Neutrophil (primary cell): ENCODE measurements around the gene HIPK2.
A peak's percentile ranks its signal among the peaks of the same experiment; 100 is the strongest.

Source experiments
- H3K27ac ChIP-seq: fragments of 200-600 bp; sonication (generic); 2 replicates; pipeline ENCODE4 v1.5.1; 2016; ENCODE audit warnings: mild to moderate bottlenecking, moderate library complexity
- H3K27me3 ChIP-seq: fragments of 200-600 bp; sonication (generic); 2 replicates; pipeline ENCODE4 v1.6.0; 2016; ENCODE audit warnings: mild to moderate bottlenecking
- H3K36me3 ChIP-seq: fragments of 200-600 bp; sonication (generic); 2 replicates; pipeline ENCODE4 v1.5.1; 2017
- H3K4me1 ChIP-seq, 2 experiments: fragments of 200-600 bp in 1 of 2; sonication (generic) in 1 of 2; 1 replicate in 1 of 2; 2 replicates in 1 of 2; pipeline versions ENCODE4 v1.5.1 to v1.6.1; 2013 to 2016; ENCODE audit warnings: low read depth in 1 of 2, low read length in 1 of 2, mild to moderate bottlenecking in 1 of 2, moderate library complexity in 1 of 2; ENCODE audit not compliant: control insufficient read depth in 1 of 2, insufficient read depth in 1 of 2
- H3K4me3 ChIP-seq, 2 experiments: fragments of 200-600 bp in 1 of 2; sonication (generic) in 1 of 2; 1 replicate in 1 of 2; 2 replicates in 1 of 2; pipeline ENCODE4 v1.5.1; 2013 to 2016; ENCODE audit warnings: low read depth in 1 of 2, low read length in 1 of 2, mild to moderate bottlenecking in 1 of 2, moderate library complexity in 1 of 2
- H3K9me3 ChIP-seq: fragments of 200-600 bp; sonication (generic); 2 replicates; pipeline ENCODE4 v1.5.1; 2016
- TF ChIP-seq, protein P1 (sequence below): fragments of 200-600 bp; sonication (generic); IDR thresholded peaks from 2 replicates; pipeline ENCODE4 v1.5.1; 2016; ENCODE audit warnings: antibody characterized with exemption

The HIPK2 gene

DNA sequence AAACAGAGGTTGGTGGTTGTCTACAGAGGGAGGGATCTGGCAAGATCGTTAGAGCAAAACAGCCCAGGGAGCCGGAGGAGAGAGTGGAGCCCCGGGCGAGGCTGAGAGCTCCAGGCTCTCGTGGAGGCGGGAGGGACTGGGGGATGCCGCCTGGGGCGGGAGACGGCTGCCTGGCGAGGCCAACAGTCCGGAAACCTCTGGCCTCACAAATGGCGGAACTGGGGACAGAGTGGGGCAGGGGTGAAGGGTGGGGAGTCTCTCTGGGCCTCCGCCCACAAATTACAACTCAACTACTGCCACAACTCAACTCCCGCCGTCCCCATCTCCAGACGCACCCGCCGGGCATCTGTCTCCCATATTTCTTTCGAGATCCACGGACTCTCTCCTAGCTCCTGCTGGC, 206.6 kb downstream of the HIPK2 start:
- H3K27ac ChIP-seq, result peak overlapping the region; percentile 22
- peaks cover 90% of the 10 kb centered on the region for H3K36me3 ChIP-seq
- peaks cover 21 to 22% of the 10 kb centered on the region in 2 experiments for H3K4me1 ChIP-seq
- no peak overlapping the region for H3K4me3 ChIP-seq
- no peaks in the 10 kb centered on the region for H3K27me3 ChIP-seq
- TF ChIP-seq, protein P1, sequence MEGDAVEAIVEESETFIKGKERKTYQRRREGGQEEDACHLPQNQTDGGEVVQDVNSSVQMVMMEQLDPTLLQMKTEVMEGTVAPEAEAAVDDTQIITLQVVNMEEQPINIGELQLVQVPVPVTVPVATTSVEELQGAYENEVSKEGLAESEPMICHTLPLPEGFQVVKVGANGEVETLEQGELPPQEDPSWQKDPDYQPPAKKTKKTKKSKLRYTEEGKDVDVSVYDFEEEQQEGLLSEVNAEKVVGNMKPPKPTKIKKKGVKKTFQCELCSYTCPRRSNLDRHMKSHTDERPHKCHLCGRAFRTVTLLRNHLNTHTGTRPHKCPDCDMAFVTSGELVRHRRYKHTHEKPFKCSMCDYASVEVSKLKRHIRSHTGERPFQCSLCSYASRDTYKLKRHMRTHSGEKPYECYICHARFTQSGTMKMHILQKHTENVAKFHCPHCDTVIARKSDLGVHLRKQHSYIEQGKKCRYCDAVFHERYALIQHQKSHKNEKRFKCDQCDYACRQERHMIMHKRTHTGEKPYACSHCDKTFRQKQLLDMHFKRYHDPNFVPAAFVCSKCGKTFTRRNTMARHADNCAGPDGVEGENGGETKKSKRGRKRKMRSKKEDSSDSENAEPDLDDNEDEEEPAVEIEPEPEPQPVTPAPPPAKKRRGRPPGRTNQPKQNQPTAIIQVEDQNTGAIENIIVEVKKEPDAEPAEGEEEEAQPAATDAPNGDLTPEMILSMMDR, result no peak
- no peaks in the 10 kb centered on the region for H3K9me3 ChIP-seq

- Histone ChIP-seq H3K27ac (peak overlapping the region; percentile 22), H3K27me3 (no peaks in the 10 kb centered on the region), H3K36me3 (peaks cover 84% of the 10 kb centered on the region), H3K4me1 (peaks cover 21 to 22% of the 10 kb centered on the region in 2 experiments), H3K4me3 (no peak overlapping the region), H3K9me3 (no peaks in the 10 kb centered on the region)
- TF ChIP-seq, protein P1, result no peak
Observed at GRCh38 chr7:139570626-139571025, 207.2 kb downstream of the HIPK2 start.

DNA sequence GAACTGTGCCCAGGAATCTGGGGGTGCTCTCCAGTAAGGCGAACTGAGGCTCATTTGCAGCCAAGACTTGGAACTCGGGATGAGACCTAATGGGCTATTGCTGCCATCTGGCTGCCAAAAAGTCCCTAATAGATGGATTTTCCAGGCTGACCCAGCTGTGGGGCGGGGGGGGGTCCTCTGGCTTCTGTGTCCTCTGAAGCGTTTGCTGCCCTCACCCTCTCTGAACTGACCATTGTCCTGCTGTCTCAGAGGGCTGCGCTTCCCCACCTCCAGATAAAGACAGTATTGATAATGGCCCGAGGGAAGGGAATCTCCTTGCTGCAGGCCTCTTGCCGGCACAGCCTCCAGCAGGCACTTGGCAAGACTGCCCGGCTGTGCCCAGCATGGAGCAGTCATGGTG, 207.7 kb downstream of the HIPK2 start:
- TF ChIP-seq, protein P1, result no peak
- peak overlapping the region; percentile 9 for H3K27ac ChIP-seq
- H3K4me1 ChIP-seq, result peaks cover 22% of the 10 kb centered on the region in 2 experiments
- H3K36me3 ChIP-seq, result peaks cover 79% of the 10 kb centered on the region
- H3K9me3 ChIP-seq, result no peaks in the 10 kb centered on the region
- H3K27me3 ChIP-seq, result no peaks in the 10 kb centered on the region
- no peak overlapping the region for H3K4me3 ChIP-seq

- TF ChIP-seq, protein P1, result no peak
Observed at GRCh38 chr7:139568813-139569490, 208.8 kb downstream of the HIPK2 start.

GRCh38 chr7:139568346-139568675, 209.5 kb downstream of the HIPK2 start:
- Histone ChIP-seq H3K9me3 (no peaks in the 10 kb centered on the region), H3K36me3 (peaks cover 74% of the 10 kb centered on the region), H3K4me3 (no peak overlapping the region), H3K27me3 (no peaks in the 10 kb centered on the region), H3K4me1 (peaks cover 22 to 27% of the 10 kb centered on the region in 2 experiments), H3K27ac (peak overlapping the region; percentile 62)
- TF ChIP-seq, protein P1, result no peak

More at GRCh38 chr7:139568813-139569490, 208.8 kb downstream of the HIPK2 start:
- Histone ChIP-seq H3K27me3 (no peaks in the 10 kb centered on the region), H3K27ac (peak overlapping the region; percentile 62), H3K4me1 (peaks cover 22 to 27% of the 10 kb centered on the region in 2 experiments), H3K9me3 (no peaks in the 10 kb centered on the region), H3K36me3 (peaks cover 77% of the 10 kb centered on the region), H3K4me3 (peak overlapping the region in 1 of 2 experiments; percentile 22)
